GM18868 (cell line): ENCODE data around the gene KLHDC4.

Experiments
- ATAC-seq: cut with Tn5 transposase; IDR thresholded peaks from one replicate; pipeline ENCODE4 v1.9.1; 2021; ENCODE audit warnings: mild to moderate bottlenecking, moderate library complexity; ENCODE audit not compliant: unreplicated experiment

Gene KLHDC4

DNA sequence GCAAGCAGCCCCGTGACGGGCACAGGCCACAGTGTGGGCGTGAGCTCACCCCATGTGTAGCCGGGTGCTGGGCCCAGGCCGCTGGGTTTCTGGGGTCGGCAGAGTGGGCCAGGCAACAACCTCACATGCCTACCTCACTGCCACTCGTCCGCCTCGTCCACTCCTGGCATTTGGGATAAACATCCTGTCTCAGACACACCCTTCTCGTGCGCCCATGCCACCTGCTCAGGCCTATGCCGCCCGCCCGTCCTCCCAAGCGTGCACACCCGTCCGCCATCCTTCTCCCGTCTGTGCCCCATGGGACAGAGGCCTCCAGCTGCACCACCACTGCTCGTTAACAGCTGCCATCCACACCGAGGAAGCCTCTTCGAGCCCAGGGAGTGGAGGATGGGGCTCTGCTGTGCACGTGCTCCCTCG lies 64.3 kb downstream of the KLHDC4 start:
- ATAC-seq, result no peak

GRCh38 chr16:87701078-87701460 lies 64.7 kb downstream of the KLHDC4 start:
- no peak for ATAC-seq

DNA sequence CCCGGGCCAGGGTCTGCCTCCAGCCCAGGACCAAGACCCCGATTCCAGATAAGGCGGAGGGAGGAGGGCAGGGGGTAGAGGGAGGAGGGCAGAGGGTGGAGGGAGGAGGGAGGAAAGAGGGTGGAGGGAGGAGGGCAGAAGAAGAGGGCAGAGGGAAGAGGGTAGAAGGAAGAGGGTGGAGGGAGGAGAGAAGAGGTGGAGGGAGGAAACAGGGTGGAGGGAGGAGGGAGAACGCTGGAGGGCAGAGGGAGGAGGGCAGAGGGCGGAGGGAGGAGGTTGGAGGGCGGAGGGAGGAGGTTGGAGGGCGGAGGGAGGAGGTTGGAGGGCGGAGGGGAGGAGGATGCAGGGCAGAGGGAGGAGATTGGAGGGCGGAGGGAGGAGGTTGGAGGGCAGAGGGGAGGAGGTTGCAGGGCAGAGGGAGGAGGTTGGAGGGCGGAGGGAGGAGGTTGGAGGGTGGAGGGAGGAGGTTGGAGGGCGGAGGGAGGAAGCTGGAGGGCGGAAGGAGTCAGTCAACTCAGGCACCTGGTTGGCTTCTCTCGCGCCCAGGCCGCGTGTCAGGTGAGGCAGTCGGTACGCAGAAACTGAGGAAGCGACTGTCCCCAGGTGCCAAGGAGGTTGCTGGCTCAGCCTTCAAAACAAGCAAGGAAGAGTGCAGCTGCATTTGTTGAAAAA lies 65.2 kb downstream of the KLHDC4 start:
- no peak for ATAC-seq

- no peak for ATAC-seq
Measured at GRCh38 chr16:87698676-87699199, 67.0 kb downstream of the KLHDC4 start.

DNA sequence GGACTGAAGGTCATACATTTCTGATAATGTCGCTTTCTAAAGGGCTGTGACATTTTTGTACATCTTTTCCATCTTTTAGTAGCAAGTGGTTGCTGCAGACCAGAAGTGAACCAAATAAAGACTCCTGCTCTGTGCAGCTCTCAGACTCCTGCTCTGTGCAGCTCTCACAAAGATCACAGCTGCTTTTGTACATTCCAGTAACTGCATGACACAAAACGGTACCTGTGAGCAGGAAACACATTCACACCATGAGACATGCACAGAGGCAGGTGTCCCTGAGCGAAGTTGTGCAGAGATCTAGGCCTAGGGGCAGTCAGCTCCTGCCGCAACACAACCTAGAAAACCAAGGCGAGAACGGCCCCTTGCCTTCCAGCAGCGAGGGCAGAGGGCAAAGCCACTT lies 67.5 kb downstream of the KLHDC4 start:
- ATAC-seq, result peak; percentile 45

DNA sequence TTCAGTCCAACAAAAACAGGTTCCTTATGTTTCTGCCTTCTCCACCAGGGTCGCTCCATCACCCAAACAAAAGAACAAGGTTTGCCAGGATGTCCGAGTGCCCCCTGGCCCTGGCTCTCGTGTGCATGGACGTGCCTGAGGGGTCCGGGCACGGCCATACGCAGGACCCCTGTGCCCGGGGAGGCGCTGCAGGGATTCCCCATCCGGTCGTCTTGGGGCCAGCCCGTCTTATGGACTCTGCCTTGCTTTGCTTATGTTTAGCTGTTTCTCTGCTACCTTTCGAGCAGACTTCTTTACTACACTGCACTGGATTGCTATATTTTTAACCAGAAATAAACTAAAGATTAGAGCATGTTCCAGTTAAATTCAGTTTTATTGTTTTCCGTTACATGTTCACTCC lies 68.0 kb downstream of the KLHDC4 start:
- ATAC-seq, result no peak

DNA sequence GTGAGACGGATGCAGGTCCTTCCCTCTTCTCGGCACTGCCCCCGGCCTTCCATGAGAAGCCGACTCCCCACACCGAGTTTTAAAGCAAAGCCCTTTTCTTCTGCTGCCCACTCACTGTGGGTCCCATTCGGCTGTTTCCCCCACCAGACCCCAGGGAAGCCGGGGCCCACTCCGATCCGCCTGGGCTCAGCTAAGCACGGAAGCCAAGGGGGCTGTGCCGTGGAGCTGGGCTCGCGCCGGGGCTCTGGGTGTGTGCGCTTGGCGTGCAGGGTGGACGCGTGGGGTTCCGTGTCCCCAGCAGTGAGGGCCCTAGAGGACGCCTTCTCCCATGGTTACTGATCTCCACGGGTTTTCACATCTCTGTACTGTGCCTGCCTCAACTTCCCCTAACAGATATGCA lies 68.5 kb downstream of the KLHDC4 start:
- ATAC-seq, result no peak

GRCh38 chr16:87696726-87697125 lies 69.1 kb downstream of the KLHDC4 start:
- no peak for ATAC-seq

DNA sequence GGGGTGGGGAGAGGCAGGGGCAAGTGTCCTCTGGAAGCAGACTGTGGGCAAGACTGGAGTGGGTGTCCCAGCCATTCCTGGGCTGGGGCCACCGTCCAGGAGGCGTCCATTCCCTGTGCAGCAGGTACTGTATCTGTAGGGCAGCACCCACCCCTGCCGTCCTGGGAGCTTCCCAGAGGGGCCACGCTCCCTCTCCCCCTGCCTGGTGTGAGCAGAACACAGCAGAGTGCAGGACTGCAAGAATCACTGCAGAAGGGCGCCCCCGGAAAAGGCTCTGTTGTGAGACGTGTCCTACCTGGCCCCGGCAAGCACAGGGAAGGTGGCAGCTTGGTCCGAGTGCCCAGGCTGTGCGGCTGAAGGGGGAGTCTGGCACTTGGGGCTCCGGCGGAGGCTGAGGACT lies 70.3 kb downstream of the KLHDC4 start:
- ATAC-seq, result no peak

- ATAC-seq, result no peak
Measured at GRCh38 chr16:87694441-87695125, 71.2 kb downstream of the KLHDC4 start.

DNA sequence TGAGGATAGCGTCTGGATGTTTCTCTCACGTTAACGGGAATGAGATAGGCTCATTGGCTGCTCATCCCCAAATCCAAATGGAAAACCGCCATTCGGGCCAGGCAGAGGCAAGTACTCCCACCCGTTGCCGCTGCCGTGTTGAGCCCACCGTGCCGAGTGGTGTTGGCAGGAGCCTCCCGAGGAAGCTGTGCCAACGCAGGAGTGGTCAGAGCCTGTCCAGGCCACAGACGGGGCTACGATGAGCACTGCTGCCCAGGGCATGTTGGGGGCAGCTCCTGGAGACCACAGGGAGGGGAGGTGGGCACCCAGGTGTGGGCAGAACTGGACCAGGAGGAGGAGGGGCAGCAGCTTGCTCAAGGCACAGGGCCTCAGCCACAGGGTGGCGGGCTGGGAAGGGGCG lies 72.0 kb downstream of the KLHDC4 start:
- no peak for ATAC-seq

DNA sequence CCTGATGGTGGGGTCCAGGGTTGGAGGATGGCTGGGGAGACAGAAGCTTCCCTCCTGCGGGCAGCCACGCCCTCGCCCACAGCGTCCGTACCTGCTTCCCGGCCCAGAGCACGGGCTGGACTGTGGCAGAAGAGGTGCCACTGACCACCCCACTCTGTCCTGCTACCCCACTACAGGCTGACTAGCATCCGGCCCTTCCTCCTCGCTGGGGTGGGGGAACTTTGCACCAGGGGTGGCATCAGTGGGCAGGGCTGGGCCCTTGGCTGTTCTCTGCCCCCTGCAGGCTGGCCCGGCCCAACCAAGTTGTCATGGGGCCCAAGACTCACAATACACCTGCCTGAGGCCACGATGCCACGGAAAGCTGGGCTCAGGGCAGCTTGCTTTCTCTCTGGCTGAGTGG lies 73.0 kb downstream of the KLHDC4 start:
- no peak for ATAC-seq

- ATAC-seq, result no peak
Measured at GRCh38 chr16:87692176-87692575, 73.6 kb downstream of the KLHDC4 start.

- no peak for ATAC-seq
Measured at GRCh38 chr16:87691686-87692079, 74.1 kb downstream of the KLHDC4 start.

GRCh38 chr16:87690911-87691685 lies 74.7 kb downstream of the KLHDC4 start:
- no peak for ATAC-seq

DNA sequence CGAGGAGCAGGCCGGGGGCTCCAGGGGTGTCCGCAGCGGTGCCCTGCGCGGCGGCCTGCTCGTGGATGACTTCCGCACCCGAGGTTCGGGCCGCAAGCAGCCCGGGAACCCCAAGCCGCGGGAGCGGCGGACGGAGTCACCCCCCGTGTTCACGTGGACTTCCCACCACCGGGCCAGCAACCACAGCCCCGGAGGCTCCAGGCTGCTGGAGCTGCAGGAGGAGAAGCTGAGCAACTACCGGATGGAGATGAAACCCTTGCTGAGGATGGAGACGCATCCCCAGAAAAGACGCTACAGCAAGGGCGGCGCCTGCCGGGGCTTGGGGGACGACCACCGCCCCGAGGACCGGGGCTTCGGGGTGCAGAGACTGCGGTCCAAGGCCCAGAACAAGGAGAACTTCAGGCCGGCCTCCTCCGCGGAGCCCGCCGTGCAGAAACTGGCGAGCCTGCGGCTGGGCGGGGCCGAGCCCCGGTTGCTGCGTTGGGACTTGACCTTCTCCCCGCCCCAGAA lies 75.8 kb downstream of the KLHDC4 start:
- no peak for ATAC-seq

DNA sequence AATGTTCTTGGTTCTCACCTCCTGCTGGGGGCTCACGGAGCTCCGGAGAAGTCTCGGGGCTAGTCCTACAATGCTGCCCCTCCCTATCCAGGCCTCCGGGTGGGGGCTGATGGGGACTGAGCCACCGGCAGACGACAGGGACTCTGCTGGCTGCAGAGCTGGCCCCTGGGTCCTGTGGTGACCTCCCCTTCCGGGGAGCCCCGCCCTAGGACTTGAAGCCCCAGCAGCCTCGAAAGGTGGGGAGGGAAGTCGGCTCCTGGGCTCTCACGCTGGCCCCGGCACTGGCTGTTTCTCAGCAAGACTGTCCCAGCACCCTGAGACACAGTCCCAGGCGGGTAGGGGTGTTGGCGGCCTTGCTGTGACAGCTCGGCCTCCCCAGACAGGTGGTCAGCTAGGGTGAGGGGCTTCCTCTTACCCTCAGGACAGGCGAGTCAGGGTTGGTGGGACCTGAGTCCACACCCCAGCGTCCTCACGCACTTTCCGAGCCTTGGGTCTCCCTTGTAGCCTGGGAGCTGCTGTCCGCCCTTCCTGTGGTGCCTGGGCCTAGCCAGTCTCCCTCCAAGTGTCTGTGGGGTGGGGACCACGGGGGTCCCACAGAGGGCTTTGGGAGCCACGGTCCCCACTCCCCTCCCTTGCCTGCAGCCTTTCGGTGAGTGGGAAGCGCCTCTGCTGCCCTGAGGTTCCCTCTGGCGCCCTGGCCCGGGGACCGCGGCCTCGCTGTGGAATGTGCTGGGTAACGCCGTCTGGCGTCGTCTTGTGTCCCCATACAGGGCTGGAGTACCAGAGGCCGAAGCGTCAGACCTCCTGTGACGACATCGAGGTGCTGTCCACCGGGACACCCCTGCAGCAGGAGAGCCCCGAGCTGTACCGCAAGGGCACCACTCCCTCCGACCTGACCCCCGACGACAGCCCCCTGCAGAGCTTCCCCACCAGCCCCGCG lies 76.6 kb downstream of the KLHDC4 start:
- ATAC-seq, result no peak

GRCh38 chr16:87687998-87688529 lies 77.7 kb downstream of the KLHDC4 start:
- ATAC-seq, result no peak

DNA sequence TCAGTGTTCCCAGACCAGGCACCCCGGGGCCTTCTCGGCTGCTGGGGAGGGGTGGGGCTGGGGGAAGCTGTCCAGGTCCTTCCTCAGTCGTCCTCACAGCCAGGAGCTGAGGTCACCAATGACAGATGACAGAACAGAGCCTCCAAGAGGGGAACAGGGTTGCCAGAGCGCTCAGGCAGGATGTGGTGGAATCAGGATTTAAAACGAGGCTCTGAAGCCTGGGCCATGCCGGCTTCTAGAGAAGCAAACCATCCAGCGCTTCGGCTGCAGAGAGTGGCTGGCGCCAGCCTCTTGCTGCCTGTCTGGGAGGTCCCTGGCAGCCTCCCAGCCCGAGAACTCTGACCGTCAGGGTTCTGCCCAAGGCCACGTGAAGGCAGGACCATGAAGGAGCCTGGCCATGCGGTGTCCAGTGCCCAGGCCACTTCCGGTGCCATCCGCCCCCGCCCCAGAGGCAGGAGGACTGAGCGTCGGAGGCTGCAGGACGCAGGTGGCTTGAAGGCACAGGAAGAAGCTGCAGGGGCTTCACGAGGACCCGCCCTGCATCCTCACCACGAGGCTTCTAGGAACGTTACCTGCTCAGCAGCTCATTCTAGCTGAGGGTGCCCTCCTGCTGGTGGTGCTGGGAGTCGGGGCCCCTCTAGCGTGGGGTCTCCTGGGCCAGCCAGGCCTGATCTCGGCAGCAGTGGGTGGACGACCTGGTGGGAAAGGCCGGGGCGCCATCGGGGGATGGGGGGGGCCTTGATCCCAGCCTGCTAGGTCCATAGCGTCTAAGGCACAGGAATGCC lies 78.5 kb downstream of the KLHDC4 start:
- no peak for ATAC-seq
